Ovary (tissue), 1 donor: Measurements from ENCODE around the gene NPHP4.

Source experiments
- EP300 ChIP-seq: sonication (generic); formaldehyde crosslinking; IDR thresholded peaks from one replicate; pipeline ENCODE4 v1.6.1; 2017; ENCODE audit warnings: antibody characterized with exemption
- POLR2A ChIP-seq: fragments of 450-650 bp; IDR thresholded peaks from one replicate; pipeline ENCODE4 v1.6.1; 2017; ENCODE audit warnings: antibody characterized with exemption, mild to moderate bottlenecking, moderate library complexity

DNA sequence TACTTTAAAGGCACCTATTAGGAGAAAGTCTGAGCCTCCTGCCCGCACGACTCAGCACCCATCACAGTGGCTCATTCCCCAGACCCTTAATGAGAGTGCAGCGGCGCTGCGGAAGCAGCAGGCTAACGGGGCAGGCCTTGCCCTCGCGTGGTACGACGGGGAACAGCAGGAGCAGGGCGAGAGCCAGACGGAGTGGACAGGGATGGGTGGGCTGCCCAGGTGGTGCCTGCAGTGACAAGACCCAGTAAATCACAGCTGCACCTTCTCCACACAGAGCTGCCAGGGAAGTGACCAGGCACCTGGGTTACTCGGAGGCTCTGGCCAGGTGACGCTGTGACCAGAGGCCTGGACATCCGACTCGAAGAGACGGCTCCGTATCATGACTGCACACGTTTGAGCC lies 131.9 kb downstream of the NPHP4 start:
- TF ChIP-seq POLR2A (no peak), EP300 (no peak)
